DMS153 treated with DMSO at 0.1 percent for 48 hours (cell line): ENCODE measurements around the gene SOSTDC1.
"Not testable (repeated sequence)": the region's sequence is repeated elsewhere in the genome, so short reads cannot be mapped to it uniquely, and the experiment has no call there.

Source experiments
- DNase-seq: peaks from one replicate; lab custom pipeline; 2025; ENCODE audit not compliant: unreplicated experiment; lab: John Stamatoyannopoulos, UW

Gene SOSTDC1

GRCh38 chr7:16465469-16466361, at the start of gene SOSTDC1:
TSS of gene SOSTDC1 (minus strand) at chr7:16465738. CDS start at chr7:16465668, 70 bp downstream.
- DNase-seq: peak; percentile 10

GRCh38 chr7:16514729-16515128, 49.2 kb upstream of the SOSTDC1 start:
- no peak for DNase-seq

- DNase-seq: no peak
Observed at GRCh38 chr7:16514271-16514670, 48.7 kb upstream of the SOSTDC1 start.

- no peak for DNase-seq
Observed at GRCh38 chr7:16512097-16512496, 46.6 kb upstream of the SOSTDC1 start.

- DNase-seq: no peak
Observed at GRCh38 chr7:16511314-16511713, 45.8 kb upstream of the SOSTDC1 start.

- DNase-seq: no peak
Observed at GRCh38 chr7:16509829-16510228, 44.3 kb upstream of the SOSTDC1 start.

- not testable (repeated sequence) for DNase-seq
Observed at GRCh38 chr7:16506422-16506821, 40.9 kb upstream of the SOSTDC1 start.

- no peak for DNase-seq
Observed at GRCh38 chr7:16504019-16504418, 38.5 kb upstream of the SOSTDC1 start.

GRCh38 chr7:16502303-16502702, 36.8 kb upstream of the SOSTDC1 start:
- DNase-seq: no peak

- DNase-seq: no peak
Observed at GRCh38 chr7:16498122-16498521, 32.6 kb upstream of the SOSTDC1 start.

GRCh38 chr7:16494955-16495719, 29.6 kb upstream of the SOSTDC1 start:
- no peak for DNase-seq

GRCh38 chr7:16494551-16494950, 29.0 kb upstream of the SOSTDC1 start:
- DNase-seq: no peak

GRCh38 chr7:16493266-16493665, 27.7 kb upstream of the SOSTDC1 start:
- no peak for DNase-seq

GRCh38 chr7:16492513-16493062, 27.1 kb upstream of the SOSTDC1 start:
- DNase-seq: no peak

GRCh38 chr7:16491148-16491547, 25.6 kb upstream of the SOSTDC1 start:
- DNase-seq: no peak

- DNase-seq: no peak
Observed at GRCh38 chr7:16484453-16485158, 19.1 kb upstream of the SOSTDC1 start.

GRCh38 chr7:16479591-16479990, 14.1 kb upstream of the SOSTDC1 start:
- no peak for DNase-seq

- DNase-seq: no peak
Observed at GRCh38 chr7:16479161-16479560, 13.6 kb upstream of the SOSTDC1 start.

- DNase-seq: no peak
Observed at GRCh38 chr7:16471933-16472332, 6.4 kb upstream of the SOSTDC1 start.

GRCh38 chr7:16463949-16464715, 1.4 kb downstream of the SOSTDC1 start:
- DNase-seq: no peak
